Calu3 (cell line): Measurements from ENCODE around the gene NR4A3. TPM values are rescaled to one million over a fixed set of nuclear protein-coding genes. Genes with fewer than 3 reads are reported as not detected.

Experiments used
- BruUV-seq: library from RNA; stranded (reverse); fragments of 400-500 nt; replicated peaks from 2 replicates; lab custom pipeline; 2021; lab: Mats Ljungman, UMichigan
- CTCF ChIA-PET: fragments of 300-600 bp; sonication (Branson Sonifier 250); formaldehyde crosslinking; loops from one replicate; lab custom pipeline; 2022; ENCODE audit warnings: antibody characterized with exemption; lab: Charles Lee
- DNase-seq: peaks from one replicate; pipeline ENCODE4 v3.0.0; 2022
- H3K27ac Mint-ChIP-seq: one replicate; pipeline ENCODE4 v1.8.0; 2022; ENCODE audit warnings: mixed read lengths; ENCODE audit not compliant: unreplicated experiment
- H3K27me3 Mint-ChIP-seq: one replicate; pipeline ENCODE4 v1.8.0; 2022; ENCODE audit warnings: mixed read lengths; ENCODE audit not compliant: unreplicated experiment
- H3K36me3 Mint-ChIP-seq: one replicate; pipeline ENCODE4 v1.8.0; 2022; ENCODE audit warnings: mild to moderate bottlenecking, moderate library complexity, mixed read lengths; ENCODE audit not compliant: insufficient read depth, unreplicated experiment
- H3K4me1 Mint-ChIP-seq: one replicate; pipeline ENCODE4 v1.8.0; 2022; ENCODE audit warnings: mild to moderate bottlenecking, low read depth, mixed read lengths; ENCODE audit not compliant: unreplicated experiment
- H3K4me3 Mint-ChIP-seq: one replicate; pipeline ENCODE4 v1.8.0; 2022; ENCODE audit warnings: mild to moderate bottlenecking, low read depth, moderate library complexity, mixed read lengths; ENCODE audit not compliant: unreplicated experiment
- H3K9me3 Mint-ChIP-seq: one replicate; pipeline ENCODE4 v1.8.0; 2022; ENCODE audit warnings: low read depth, mixed read lengths; ENCODE audit not compliant: unreplicated experiment
- intact Hi-C: fragments of 100-400 bp; cut with micrococcal nuclease; formaldehyde crosslinking; loops from one replicate; pipeline ENCODE4 v1.10.0; 2022; ENCODE audit not compliant: unreplicated experiment
- total RNA-seq: library from RNA; stranded (reverse); gene quantifications from 2 replicates; pipeline ENCODE4 v1.2.3, GENCODE V29; 2022
- TF ChIP-seq, protein P1 (sequence below): fragments of 200-600 bp; IDR thresholded peaks from one replicate; pipeline ENCODE4 v1.8.0; 2022; ENCODE audit warnings: antibody characterized with exemption; ENCODE audit not compliant: unreplicated experiment

NR4A3 gene
- total RNA-seq, 1 experiment from 2014 or later = 0.21 TPM

- DNase-seq = no peak
- CTCF ChIA-PET = no interaction called here
- no peak overlapping the region for H3K27ac Mint-ChIP-seq
- TF ChIP-seq, protein P1, sequence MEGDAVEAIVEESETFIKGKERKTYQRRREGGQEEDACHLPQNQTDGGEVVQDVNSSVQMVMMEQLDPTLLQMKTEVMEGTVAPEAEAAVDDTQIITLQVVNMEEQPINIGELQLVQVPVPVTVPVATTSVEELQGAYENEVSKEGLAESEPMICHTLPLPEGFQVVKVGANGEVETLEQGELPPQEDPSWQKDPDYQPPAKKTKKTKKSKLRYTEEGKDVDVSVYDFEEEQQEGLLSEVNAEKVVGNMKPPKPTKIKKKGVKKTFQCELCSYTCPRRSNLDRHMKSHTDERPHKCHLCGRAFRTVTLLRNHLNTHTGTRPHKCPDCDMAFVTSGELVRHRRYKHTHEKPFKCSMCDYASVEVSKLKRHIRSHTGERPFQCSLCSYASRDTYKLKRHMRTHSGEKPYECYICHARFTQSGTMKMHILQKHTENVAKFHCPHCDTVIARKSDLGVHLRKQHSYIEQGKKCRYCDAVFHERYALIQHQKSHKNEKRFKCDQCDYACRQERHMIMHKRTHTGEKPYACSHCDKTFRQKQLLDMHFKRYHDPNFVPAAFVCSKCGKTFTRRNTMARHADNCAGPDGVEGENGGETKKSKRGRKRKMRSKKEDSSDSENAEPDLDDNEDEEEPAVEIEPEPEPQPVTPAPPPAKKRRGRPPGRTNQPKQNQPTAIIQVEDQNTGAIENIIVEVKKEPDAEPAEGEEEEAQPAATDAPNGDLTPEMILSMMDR = no peak
- intact Hi-C loops = no loop called here
- BruUV-seq = no TSS peak
- no peaks in the 10 kb centered on the region for H3K36me3 Mint-ChIP-seq
- no peaks in the 10 kb centered on the region for H3K9me3 Mint-ChIP-seq
- H3K4me1 Mint-ChIP-seq = no peaks in the 10 kb centered on the region
- peaks cover 15% of the 10 kb centered on the region for H3K27me3 Mint-ChIP-seq
- H3K4me3 Mint-ChIP-seq = no peak overlapping the region
These were observed 12.8 kb downstream of the NR4A3 start for GRCh38 chr9:99834474-99834873.

DNA sequence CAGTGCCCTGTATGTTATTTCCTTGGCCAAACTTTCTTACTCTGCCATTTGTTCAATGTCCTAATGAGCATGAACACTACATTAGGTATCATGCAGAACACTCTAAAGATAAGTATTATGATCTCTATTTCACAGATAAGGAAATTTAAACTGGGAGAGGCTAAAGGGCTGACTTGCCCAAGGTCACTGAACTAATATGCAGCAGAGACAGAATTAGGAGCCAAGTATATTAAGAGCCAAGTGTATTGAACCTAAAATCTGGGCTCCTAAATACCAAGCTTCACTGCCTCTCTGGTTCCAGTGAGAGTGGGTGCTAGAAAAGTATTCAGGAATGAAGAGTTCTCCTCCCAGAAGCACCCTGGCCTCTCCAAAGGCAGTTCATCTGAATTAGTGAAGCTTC, 13.5 kb downstream of the NR4A3 start:
- CTCF ChIA-PET = no interaction called here
- no peak overlapping the region for H3K27ac Mint-ChIP-seq
- no peaks in the 10 kb centered on the region for H3K36me3 Mint-ChIP-seq
- BruUV-seq = no TSS peak
- TF ChIP-seq, protein P1 = no peak
- intact Hi-C loops = no loop called here
- H3K9me3 Mint-ChIP-seq = no peaks in the 10 kb centered on the region
- no peak for DNase-seq
- peaks cover 8% of the 10 kb centered on the region for H3K27me3 Mint-ChIP-seq
- H3K4me3 Mint-ChIP-seq = no peak overlapping the region
- no peaks in the 10 kb centered on the region for H3K4me1 Mint-ChIP-seq

DNA sequence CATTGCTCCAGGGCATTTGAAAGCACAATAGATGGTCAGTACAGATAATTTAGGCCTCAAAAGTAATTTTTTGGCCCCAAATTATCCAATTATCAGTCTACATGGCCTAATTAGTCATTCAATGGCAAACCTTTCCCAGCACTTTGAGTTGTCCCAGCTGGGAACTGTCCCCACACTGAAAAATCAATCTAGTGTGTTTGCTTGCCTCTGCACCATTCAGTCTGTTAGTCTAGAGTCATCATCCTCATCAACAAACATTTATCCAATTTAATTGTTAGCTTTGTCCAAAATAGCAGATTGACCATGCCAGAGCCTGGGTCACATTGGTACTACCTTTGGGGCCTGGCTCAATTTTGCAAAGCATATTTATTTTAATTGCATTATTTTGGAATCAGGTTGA, 13.9 kb downstream of the NR4A3 start:
- no peak for DNase-seq
- CTCF ChIA-PET = no interaction called here
- Mint-ChIP-seq H3K4me1 (no peaks in the 10 kb centered on the region), H3K36me3 (no peaks in the 10 kb centered on the region), H3K27ac (no peak overlapping the region), H3K9me3 (no peaks in the 10 kb centered on the region), H3K4me3 (no peak overlapping the region), H3K27me3 (peaks cover 4% of the 10 kb centered on the region)
- TF ChIP-seq, protein P1 = no peak
- BruUV-seq = no TSS peak
- intact Hi-C loops = no loop called here

- BruUV-seq = no TSS peak
- TF ChIP-seq, protein P1 = no peak
- Mint-ChIP-seq H3K9me3 (no peaks in the 10 kb centered on the region), H3K4me3 (no peak overlapping the region), H3K27ac (no peak overlapping the region), H3K36me3 (no peaks in the 10 kb centered on the region), H3K27me3 (no peaks in the 10 kb centered on the region), H3K4me1 (no peaks in the 10 kb centered on the region)
- intact Hi-C loops = no loop called here
- CTCF ChIA-PET = no interaction called here
- no peak for DNase-seq
These were observed 18.4 kb downstream of the NR4A3 start for GRCh38 chr9:99840072-99840471.
